HG03103 (cell line): ENCODE data around the gene SPATA32.
A peak's percentile ranks its signal among the peaks of the same experiment; 100 is the strongest.

ENCODE experiments used
- ATAC-seq: cut with Tn5 transposase; IDR thresholded peaks from one replicate; pipeline ENCODE4 v1.9.1; 2021; ENCODE audit warnings: low read depth; ENCODE audit not compliant: unreplicated experiment

SPATA32 gene

DNA sequence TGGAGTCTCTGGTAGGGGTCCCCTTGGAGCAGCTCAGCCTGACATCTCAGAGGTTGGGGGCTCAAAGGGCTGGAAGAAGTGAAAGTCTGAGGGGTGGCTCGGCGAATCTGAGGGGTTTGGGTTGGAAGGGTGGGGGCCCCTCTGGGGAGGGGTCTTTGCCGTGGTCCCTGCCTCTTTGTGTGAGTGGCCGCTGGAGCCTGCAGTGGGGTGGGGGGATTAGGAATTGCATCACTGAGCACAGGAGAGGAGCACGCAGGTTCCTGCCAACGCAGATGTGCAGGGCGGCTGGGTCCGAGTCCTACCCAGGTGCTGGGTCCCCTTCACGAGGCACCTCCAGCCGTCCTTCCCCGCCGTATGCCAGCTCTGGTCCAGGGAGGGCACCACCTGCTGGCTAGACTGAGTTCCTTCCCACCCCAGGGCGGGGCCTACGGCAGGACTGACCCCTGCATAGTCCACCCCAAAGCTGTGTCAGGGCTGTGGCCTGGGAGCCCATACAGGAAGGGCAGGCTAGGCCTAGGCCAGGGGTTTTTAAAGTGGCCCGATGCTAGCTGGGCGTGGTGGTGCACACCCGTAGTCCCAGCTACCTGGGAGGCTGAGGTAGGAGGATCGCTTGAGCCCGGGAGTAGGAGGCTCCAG, 30.3 kb downstream of the SPATA32 start:
- no peak for ATAC-seq

DNA sequence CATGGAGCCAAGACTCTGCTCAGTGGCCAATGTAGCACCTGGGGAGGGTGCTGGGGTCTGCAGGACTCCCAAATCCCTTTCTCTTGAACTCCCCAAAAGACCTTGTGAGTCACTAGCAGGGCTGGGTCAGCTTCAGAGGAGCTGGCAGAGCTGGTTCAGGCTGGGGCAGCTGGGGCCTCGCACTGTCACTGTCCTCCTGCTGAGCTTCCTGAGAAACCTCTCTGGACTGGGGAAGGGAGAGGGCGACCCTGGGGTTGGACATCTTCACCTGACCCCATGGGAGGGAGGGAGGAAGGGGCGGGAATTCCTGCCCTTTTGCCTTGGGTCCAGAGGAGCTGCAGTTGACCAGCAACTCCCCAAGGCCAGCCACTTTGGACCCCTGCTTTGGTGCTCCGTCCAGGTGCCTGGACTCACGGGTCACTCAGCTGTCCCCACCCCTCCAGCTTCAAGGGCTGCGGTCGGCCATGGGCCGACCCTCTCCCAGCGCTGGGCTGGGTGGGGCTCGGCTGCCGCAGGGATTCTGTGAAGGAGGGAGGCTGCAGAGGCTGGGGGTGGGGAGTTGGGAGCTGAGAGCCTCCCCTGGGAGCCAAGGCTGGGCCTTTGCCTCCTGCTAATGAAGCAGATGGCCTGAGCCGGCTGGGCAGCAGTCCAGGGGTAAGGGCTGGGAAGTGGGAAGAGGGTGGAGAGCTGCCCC, 31.0 kb downstream of the SPATA32 start:
- no peak for ATAC-seq

DNA sequence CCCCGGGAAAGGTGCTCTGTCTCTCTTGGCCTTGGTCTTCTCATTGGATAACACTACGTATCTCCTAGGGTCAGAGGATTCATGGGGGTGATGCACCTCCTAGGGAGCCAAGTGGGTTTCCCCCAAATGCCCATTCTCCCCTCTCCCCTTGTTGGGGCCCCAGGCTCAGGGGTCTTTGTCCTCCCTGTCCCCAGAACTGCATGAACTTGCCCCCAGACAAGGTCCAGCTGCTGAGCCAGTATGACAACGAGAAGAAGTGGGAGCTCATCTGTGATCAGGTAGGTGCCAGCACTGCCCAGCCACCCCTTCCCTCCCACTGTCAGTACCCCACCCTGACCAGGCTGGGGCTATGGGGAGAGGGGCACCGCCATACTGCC, 31.5 kb downstream of the SPATA32 start:
- ATAC-seq = no peak

DNA sequence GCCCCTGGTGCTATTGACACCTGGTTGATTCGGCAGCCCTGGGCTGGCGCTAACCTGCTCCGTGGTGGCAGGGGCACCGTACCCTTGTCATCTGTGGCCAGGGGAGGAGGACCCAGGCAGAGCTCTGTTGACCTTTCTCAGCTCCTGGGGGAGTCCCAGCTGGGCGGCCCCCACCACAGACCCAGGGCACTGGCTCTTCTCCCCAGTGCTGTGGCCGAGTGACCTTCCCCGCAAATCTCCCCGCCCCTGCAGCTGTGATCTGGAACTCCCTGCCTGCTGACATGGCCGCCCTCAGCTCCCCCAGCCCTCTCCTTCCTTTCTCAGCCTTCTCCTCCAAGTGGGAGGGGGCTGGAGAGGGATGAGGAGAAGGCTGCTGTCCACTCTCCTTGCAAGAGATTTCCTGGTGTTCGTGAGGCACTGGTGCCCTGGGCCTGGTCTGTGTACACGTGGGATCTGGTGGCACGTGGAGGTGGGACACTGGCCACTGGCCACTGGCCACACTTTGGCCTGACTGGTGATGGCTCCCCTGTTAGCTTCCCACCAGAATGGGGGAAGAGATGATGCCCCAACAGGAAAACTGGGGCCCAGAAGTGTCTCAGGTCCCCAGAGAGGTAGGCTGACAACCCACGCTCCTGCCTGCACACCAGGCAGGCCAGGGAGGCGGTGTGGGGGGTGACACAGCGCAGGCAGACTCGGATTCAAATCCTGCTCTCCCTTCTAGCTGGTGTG, 32.0 kb downstream of the SPATA32 start:
- ATAC-seq = no peak

DNA sequence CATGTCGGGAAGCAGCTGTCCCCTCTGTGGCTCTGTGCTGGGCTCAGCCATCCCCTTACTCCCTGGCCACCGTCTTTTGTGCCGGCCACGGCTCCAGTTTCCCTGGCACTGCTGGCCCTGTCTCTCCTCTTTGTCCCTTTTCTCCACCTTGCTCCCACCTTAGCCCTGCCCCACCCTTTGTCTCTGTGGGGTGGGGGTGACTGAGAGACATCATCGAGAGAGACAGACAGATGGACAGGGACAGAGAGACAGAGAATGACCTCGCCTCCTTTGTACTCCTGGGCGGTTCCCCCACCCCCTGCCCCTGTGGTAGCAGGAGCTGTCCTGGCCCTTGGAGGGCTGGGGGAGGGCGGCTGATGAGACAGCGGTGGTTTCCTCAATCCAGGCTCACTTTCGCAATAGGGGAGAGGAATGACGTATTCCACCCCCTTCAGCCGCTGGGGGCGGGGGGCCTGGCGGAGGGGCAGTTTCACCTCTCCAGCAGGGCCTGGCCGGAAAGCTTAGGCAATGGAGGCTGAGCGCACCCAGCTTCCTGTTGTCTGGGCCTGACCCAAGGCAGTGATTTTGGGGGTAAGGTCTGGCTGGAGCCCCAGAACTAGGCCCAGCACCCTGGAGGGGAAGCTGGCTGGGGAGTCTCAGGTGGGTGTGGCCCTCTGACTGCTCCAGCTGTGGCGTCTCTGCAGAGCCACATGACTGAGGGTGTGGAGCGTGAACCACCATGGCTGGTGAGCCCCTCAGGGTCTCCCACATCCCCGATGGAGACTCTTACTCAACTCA, 32.9 kb downstream of the SPATA32 start:
- ATAC-seq = no peak

DNA sequence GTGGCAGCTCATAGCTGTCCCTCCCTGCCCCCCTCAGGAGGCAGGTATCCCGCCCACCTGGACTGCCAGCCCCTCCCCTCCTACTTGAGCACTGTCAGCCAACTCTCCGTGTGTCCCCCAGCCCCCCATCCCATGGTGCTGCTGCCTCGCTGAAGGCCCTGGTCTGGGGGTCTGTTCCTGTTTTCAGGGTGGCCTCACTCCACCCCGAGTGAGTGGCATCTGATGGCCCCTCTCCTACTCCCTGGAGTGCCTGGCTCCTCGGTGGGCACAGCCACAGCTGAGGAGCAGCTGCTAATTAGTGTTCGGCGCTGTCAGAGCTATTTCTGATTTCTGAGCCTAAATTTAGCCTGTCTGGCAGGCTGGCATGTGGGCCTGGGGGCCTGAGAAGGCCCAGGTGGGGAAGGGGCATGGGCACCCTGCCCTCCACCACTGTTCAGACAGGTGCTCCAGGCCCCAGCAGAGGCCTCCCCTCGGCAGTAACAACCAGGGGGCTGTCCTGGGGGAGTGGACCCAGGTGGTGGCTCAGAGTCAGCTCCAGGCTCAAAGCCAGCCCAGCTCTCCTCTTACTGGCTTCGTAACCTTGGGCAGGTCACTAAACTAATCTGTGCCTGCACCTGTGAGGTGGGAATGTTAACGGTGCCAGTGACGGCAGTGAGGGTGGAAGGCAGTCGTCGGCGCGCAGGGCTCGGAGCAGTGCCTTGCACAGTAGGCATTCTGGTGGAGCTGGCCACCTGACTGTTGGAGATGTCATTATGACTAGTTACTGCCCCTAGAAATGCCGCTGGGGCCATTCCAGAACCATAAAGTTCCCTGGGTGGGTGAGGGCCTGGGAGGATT, 33.8 kb downstream of the SPATA32 start:
- ATAC-seq = no peak

DNA sequence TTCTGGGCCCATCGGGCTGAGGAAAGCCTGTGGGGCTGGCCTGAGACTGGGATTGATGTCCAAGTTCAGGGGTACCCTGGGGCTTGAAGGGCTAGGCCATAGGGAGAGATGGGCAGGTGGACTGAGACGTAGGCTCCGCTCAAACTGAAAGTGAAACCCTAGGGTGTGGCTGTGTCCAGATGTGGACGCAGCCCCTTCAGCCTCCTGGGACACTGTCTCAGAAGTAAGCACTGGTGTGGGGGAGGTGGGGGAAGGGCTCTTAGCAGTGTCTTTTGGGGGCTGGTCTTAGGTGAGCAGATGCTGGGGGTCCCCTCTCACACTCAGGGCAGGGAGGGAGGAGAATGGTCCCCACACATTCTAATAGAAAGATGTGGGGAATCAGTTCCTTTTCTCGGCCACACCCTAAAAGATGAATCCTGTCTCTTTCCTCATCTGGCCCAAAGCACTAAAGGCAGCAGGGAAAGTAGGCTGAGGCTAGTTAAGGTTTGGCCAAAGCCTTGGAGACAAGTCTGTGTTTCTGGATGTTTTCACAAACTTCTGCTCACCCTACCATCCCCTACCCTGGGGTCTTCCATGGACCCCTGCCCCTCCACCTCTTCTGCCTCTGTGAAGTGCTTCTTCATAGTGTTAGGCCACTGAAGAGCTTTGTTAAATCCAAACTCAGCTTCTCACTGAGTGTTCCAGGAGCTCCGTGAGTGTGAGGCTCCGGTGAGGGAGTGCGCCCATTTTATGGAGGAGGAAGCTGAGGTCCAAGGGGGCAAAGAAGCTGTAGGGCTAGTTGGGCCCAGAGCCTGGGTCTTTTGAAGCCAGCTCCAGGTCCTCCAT, 34.6 kb downstream of the SPATA32 start:
- ATAC-seq = no peak

DNA sequence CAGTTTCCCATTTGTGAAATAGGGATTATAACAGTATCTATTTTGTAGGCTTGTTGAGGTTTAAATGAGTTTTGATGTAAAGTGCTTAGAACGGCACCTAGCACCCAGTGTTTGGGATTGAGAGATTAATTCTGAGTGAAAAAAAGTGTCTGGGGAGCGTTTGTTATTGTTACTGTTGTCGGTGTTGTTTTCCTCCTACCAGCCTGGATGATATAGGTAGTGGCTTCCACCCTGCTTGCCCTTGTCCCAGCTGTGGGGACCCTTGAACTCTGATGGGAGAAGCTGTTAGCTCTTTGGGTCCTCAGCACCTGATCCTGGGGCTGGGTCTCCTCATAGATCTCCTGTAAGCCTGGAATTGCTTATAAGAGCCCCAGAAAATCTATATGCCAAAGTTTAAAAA, 35.3 kb downstream of the SPATA32 start:
- ATAC-seq = no peak

DNA sequence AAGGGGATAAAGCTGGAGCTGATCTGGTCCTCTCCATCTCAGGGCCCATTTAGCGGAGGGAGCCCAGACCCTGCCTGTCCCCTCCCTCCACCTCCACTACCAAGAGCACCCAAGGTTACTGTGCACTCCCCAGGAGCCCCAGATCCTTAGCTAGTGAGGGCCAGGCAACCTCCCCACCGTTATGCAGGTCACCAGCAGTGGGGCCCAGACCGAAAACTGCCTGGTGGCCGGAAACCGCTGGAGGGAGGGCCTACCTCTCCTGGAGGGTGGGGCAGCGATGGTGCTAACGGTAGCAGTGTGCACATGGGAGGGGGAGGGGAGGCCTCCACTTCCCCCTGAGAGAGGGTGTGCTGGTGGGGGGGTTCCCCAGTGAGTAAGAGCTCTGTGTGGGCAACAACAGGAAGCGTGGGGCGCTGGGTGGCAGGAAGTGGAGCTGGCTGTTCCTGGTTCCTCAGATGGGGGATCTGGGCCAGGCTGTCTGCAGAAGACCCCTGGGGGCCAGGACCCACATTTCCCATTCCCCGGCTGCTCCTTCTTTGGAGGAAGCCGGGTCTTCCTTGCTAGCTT, 35.8 kb downstream of the SPATA32 start:
- peak; percentile 38 for ATAC-seq

DNA sequence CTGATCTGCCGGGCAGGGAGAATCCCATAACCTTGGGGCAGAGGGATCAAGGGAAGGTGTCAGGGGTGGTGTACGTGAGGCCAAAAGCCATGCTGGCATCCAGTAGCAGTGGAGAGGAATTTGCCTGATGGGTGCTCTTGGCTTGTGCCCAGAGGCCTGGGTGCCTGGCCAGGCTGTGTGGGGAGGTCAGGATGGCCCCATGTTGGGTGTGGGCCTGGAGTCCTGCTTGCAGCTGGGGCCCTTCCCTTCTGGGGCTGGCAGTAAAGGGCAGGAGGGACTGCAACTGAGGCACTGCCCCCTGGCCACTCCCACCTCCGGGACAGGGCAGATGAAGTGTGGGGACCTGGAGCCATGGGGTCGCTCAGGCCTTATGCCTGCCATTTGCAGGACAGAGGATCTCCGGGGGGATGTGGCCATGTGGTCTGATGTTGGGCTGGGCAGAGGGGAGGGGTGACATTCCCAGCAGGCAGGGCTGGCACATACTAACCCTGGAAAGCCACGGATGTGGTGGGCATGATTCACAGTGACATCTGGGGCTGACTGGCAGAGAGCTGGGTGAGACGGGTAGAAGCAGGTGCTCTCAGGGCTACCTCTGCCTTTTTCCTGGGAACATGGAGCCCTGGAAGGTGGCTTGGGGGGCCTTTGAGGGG, 36.7 kb downstream of the SPATA32 start:
- no peak for ATAC-seq

DNA sequence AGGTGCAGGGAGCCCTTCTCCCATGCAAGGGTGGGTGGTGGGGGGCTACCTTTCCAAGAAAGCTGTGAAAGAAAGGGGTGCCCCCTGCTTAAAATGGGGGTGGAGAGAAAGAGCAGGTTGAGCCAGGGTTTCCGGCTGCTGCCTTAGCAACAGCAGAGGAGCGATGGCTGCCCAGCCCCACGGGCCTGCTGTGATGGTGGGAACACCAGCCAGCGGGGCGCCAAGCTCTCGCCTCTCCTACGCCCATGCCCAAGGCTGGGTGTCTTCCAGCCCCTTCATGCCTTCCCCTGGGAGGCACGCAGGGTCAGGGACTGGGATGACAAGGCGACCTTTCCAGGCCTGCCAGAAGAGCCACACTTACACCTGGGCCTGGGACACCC, 37.2 kb downstream of the SPATA32 start:
- no peak for ATAC-seq

DNA sequence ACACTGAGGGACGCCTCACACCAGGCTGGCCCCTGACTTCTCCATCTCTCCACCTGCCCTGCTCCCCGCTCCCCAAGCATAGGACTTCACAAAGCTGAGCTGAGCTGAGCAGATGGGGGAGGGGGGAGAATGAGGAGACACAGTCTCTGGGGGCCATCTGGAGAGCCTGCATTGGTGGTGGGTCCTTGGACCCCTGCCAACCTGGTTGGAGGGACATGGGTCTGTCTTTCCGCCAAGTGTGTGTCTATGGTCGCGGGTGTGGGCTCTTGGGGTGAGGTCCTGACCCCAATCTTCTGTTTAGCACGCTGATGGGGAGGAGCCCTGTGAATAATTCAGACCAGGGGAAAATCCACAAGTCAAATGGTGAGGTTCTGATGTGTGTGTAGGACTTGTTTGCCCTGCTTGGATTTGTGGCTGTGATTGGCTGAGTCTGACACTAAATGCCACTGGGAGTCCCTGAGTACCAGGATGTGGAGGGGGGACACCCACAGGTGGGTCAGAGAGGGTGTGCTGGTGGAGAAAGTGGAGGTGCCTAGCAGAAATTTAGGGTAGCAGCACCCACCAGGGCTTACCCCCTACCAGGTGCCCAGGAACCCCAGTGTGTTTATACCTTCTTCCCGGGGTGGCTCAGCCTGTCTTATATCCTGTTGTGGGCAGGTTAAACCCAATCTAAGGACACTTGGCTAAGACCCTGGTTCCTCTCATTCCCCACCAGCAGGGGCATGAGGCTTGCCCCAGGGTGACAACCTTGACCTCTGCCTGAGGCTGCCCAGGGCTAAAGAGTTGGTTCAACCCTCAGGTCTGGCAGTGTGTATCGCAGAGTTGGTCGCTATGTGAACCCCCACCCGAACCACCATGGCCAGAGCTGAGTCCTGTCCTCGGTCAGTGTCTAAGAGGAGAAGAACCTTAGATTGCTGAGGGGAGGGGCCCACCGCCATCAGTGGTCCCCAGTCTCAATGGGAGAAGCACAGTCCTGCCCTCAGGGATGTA, 38.1 kb downstream of the SPATA32 start:
- ATAC-seq = no peak

DNA sequence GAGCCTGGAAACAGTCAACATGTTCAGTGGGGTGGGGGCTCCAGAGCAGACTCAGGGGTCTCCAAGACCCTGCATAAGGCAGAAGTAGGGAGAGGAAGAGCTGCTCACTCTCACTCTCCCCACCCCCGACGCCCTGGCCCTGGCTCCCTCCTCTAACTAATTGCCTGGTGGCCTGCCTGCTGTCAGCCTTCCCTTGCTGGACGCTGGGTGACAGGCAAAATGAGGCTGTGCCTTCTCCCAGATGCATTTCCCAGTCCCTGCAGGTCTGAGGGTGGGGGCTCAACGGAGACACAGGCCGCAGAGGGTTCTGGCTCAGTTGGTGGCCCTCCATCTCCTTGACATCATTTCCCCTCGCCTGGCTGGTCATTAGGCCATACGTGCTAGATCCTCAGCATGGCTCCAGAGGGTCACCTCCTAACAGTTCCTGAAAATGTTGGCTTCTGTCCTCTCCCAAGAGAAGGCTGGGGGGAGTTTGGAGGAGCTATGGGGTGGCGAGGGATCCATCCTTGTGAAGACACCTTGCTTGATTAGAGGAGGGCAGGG, 38.8 kb downstream of the SPATA32 start:
- ATAC-seq = no peak

DNA sequence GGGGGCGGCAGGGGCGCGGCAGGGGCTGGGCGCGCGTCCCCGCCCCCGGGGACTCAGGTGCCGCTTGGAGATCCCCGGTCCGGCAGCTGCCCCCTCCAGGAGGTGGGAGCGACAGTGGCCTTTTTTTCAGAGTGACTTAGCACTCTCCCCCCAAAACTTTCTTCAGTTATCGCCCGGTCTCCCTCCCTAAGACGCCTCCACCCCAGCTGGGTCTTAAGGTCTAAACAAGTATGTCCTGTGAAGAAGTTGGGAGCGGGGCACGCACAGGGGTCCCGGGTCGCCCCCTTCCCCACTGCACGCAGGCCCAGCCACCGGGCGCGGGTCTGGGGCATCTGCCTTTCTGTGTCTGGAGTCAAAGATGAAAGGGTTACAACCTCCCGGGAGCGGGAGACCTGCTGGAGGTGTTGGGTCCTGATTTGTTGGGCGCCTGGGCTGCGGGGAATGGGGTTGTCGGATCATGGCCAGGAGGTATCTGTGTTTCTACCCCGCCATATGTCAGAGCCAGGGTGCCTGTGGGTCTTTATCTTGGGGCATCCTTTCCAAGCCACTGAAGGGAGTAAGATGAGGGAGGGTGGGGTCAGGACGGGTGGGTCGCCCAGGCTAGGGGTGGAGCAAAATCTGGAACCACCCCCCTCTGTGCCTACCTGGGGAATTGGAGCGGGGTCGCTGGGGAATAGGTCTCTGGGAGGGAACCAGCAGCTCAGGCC, 39.5 kb downstream of the SPATA32 start:
- no peak for ATAC-seq

DNA sequence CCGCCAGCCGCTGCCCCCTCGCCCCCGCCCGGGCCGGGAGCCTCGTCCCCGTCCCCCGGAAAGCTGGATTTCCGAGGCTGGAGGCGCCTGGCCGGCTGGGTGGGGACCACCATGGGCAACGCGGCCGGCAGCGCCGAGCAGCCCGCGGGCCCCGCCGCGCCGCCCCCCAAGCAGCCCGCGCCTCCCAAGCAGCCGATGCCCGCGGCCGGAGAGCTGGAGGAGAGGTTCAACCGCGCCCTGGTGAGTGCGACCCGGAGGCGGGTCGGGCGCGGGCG, 39.9 kb downstream of the SPATA32 start:
- ATAC-seq = no peak

DNA sequence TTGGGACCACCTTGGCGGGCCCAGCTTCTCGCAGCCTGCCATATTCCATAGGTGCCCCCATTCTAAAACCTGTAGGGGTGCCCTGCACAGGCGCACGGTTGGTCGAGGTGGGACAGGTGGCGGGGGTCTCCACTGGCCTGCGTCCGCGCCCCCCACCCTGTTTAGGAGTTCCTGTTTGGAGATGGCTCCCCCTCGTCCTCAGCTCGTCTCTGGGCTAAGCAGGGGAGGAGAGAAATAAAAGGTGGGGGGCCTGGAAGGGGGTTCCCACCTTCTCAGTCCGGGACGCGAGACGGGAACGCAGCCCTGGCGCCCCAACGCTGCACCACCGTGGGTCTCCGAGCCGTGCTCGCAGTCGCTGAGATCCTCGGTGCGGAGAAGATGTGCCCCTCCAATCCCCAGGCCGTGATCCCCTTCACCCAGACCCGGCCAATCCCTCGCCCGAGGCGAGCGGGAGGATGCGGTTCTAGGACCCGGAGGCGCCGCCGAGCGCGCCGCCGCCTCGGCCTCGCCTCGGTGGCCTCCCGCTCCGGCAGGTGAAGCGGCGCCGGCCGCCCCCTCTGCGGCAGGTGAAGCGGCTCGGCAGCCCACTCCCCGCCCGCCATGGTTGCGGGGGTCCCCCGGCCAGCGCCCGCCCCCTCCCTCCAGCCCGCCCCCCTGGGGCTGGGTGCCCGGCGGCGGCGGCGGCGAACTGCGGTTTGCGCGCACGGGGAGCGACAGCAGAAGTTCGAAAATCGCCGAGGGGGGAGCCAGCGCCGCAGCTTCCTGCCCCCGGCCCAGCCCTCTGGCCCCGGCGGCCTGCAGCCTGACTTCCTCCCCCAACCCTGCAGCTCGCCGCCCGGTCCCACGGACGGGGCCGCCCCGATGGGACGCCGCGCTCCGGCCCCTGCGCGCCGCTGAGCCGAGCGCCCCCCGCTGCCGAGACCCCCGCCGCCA, 40.5 kb downstream of the SPATA32 start, which contains the start of gene FMNL1:
FMNL1 (plus strand) TSS at position 805 of the 933 bp plus-strand sequence. CDS start 240 bp downstream, outside the sequence.
- no peak for ATAC-seq
